Measurements from ENCODE around the gene GALNS. TPM values are rescaled to one million over a fixed set of nuclear protein-coding genes. Genes with fewer than 3 reads are reported as not detected.

The GALNS gene
- polyA plus RNA-seq, 1 experiment, result 11.6 TPM

DNA sequence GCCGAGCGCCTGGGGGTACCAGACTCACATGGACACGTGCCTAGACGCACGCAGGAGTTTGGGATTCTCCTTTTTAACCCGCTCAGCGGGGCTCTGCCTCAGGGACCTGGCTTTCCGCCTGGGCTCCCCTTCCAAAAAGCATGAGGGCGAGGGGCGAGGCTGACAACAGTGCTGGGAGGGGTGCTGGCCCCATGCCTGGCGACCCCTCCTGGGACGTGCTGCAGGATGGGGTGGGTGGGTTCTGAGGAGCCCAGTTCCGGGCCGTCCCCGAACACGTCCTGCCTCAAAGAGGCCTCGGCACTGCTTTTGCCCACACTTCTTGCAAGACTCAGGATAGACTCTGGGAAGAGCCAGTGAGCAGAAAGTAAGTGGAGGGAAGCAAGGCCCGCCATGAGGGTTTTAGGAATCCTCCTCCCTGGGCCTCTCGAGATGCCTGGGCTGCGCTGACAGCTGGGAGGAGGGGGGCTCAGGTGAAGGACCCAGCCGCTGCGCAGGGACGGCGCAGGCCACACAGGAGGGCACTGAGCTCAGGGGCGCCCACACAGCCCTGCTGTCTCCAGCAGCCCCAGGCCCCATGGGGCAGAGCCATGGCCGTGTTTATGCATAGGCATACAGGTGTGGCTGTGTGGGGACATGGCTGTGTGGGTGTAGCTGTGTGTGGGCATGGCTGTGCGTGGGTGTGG, 25.1 kb upstream of the GALNS start:
- no peak overlapping the region for H3K27ac ChIP-seq (ENCODE audit: low read depth, low read length)
- H3K4me3 ChIP-seq (ENCODE audit: low read depth, low read length), result no peak overlapping the region
- H3K27me3 ChIP-seq (ENCODE audit: control insufficient read depth, insufficient read depth, low read length), result peaks cover 31% of the 10 kb centered on the region
- ChIA-PET CTCF (no interaction called here), POLR2A (no interaction called here)
- H3K9me3 ChIP-seq (ENCODE audit: control insufficient read depth, insufficient read depth, low read length), result peaks cover 28% of the 10 kb centered on the region
- TF ChIP-seq, protein P1, sequence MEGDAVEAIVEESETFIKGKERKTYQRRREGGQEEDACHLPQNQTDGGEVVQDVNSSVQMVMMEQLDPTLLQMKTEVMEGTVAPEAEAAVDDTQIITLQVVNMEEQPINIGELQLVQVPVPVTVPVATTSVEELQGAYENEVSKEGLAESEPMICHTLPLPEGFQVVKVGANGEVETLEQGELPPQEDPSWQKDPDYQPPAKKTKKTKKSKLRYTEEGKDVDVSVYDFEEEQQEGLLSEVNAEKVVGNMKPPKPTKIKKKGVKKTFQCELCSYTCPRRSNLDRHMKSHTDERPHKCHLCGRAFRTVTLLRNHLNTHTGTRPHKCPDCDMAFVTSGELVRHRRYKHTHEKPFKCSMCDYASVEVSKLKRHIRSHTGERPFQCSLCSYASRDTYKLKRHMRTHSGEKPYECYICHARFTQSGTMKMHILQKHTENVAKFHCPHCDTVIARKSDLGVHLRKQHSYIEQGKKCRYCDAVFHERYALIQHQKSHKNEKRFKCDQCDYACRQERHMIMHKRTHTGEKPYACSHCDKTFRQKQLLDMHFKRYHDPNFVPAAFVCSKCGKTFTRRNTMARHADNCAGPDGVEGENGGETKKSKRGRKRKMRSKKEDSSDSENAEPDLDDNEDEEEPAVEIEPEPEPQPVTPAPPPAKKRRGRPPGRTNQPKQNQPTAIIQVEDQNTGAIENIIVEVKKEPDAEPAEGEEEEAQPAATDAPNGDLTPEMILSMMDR (IDR thresholded peaks at IDR 0.05; ENCODE audit: low read depth, low read length), result no peak
- DNase-seq (ENCODE audit: low read depth, low spot score), result no peak

- DNase-seq (ENCODE audit: low read depth, low spot score), result no peak
- H3K27me3 ChIP-seq (ENCODE audit: control insufficient read depth, insufficient read depth, low read length), result peaks cover 31% of the 10 kb centered on the region
- peaks cover 27% of the 10 kb centered on the region for H3K9me3 ChIP-seq (ENCODE audit: control insufficient read depth, insufficient read depth, low read length)
- CTCF ChIA-PET, result no interaction called here
- no peak overlapping the region for H3K4me3 ChIP-seq (ENCODE audit: low read depth, low read length)
- H3K27ac ChIP-seq (ENCODE audit: low read depth, low read length), result no peak overlapping the region
- TF ChIP-seq, protein P1 (IDR thresholded peaks at IDR 0.05; ENCODE audit: low read depth, low read length), result no peak
- POLR2A ChIA-PET, result no interaction called here
Observed at GRCh38 chr16:88881007-88881615, 24.4 kb upstream of the GALNS start.

DNA sequence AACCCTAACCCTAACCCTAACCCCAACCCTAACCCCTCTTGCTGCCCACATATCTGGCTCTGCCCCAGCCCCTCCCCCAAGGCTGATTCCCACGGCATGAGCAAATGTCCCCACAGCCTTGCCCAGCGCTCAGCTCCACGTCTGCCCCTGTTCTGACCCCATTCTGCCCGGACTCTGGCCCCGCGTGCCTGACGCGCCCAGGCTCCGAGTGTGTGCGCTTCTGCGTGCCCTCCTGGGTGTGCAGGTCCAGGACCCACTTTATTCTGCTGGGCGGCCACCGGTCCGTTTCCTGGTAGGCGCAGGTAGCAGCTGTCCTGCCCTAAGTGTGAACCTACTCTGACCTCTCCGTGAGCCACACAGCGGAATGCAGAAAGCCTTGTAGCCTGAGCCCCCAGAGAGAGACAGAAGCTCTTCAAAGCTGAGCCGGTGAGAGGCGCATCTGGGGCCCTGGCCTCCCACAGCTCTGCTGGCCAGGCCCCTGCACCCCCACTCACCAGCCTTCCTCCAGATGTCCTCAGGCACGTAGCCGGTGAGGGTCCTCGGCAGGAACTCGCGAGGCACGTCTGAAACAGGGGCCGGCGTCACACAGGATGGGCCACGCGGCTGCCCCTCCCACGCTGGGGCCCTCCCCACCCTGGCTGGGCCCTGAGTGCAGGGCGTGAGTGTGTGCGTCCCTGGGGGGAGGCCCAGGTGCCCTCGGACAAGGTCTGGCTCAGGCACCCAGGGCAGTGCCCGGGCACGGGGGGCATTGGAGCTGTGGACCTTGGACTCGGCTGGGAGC, 23.7 kb upstream of the GALNS start:
- H3K4me3 ChIP-seq (ENCODE audit: low read depth, low read length), result no peak overlapping the region
- H3K27me3 ChIP-seq (ENCODE audit: control insufficient read depth, insufficient read depth, low read length), result peaks cover 34% of the 10 kb centered on the region
- POLR2A ChIA-PET, result no interaction called here
- H3K27ac ChIP-seq (ENCODE audit: low read depth, low read length), result no peak overlapping the region
- CTCF ChIA-PET, result no interaction called here
- peaks cover 27% of the 10 kb centered on the region for H3K9me3 ChIP-seq (ENCODE audit: control insufficient read depth, insufficient read depth, low read length)
- no peak for DNase-seq (ENCODE audit: low read depth, low spot score)
- TF ChIP-seq, protein P1 (IDR thresholded peaks at IDR 0.05; ENCODE audit: low read depth, low read length), result no peak

GRCh38 chr16:88879788-88880055, 23.0 kb upstream of the GALNS start:
- TF ChIP-seq, protein P1 (IDR thresholded peaks at IDR 0.05; ENCODE audit: low read depth, low read length), result no peak
- H3K27ac ChIP-seq (ENCODE audit: low read depth, low read length), result no peak overlapping the region
- H3K9me3 ChIP-seq (ENCODE audit: control insufficient read depth, insufficient read depth, low read length), result peaks cover 28% of the 10 kb centered on the region
- no peak overlapping the region for H3K4me3 ChIP-seq (ENCODE audit: low read depth, low read length)
- H3K27me3 ChIP-seq (ENCODE audit: control insufficient read depth, insufficient read depth, low read length), result peaks cover 34% of the 10 kb centered on the region
- no peak for DNase-seq (ENCODE audit: low read depth, low spot score)
- ChIA-PET POLR2A (no interaction called here), CTCF (no interaction called here)

Data from AG04450 (cell line).